Panc1 (cell line): ENCODE measurements around the gene CACNA1G.

Experiments
- TCF7L2 ChIP-seq: IDR thresholded peaks from 2 replicates; pipeline ENCODE4 v1.6.1; 2011; ENCODE audit warnings: mild to moderate bottlenecking, low read depth, low read length, inconsistent platforms
- TF ChIP-seq, protein P1 (sequence below): fragments of 450-650 bp; IDR thresholded peaks from 2 replicates; pipeline ENCODE4 v1.5.1; 2017; ENCODE audit warnings: mild to moderate bottlenecking
- TF ChIP-seq, protein P2 (sequence below), 2 experiments: IDR thresholded peaks; 2 replicates each; pipeline ENCODE4 v1.6.1; 2011 to 2012; ENCODE audit warnings: low read depth in 2 of 2, control low read depth in 1 of 2, low read length in 1 of 2, mild to moderate bottlenecking in 1 of 2, moderate library complexity in 1 of 2; ENCODE audit not compliant: insufficient read depth in 1 of 2

DNA sequence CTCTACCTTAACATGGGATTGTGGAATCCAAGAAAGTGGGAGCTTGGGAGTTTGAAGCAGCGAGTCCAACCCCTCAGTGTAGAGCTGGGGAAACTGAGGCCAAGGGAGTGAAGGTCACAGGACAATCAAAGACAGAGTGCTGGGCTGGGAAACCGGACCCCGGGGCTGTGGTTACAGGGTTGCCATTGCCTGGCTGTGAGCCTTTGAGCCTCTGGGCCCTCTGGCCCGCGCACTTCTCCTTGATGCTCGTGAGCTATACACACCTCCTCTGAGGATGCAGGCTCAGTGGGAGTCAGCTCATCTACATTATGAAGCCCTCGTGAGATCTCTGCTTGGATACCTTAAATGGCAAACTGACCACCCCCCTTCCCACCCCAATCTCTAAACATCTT, 76.3 kb downstream of the CACNA1G start:
- TF ChIP-seq, protein P1, sequence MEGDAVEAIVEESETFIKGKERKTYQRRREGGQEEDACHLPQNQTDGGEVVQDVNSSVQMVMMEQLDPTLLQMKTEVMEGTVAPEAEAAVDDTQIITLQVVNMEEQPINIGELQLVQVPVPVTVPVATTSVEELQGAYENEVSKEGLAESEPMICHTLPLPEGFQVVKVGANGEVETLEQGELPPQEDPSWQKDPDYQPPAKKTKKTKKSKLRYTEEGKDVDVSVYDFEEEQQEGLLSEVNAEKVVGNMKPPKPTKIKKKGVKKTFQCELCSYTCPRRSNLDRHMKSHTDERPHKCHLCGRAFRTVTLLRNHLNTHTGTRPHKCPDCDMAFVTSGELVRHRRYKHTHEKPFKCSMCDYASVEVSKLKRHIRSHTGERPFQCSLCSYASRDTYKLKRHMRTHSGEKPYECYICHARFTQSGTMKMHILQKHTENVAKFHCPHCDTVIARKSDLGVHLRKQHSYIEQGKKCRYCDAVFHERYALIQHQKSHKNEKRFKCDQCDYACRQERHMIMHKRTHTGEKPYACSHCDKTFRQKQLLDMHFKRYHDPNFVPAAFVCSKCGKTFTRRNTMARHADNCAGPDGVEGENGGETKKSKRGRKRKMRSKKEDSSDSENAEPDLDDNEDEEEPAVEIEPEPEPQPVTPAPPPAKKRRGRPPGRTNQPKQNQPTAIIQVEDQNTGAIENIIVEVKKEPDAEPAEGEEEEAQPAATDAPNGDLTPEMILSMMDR: no peak
- TF ChIP-seq, protein P2, sequence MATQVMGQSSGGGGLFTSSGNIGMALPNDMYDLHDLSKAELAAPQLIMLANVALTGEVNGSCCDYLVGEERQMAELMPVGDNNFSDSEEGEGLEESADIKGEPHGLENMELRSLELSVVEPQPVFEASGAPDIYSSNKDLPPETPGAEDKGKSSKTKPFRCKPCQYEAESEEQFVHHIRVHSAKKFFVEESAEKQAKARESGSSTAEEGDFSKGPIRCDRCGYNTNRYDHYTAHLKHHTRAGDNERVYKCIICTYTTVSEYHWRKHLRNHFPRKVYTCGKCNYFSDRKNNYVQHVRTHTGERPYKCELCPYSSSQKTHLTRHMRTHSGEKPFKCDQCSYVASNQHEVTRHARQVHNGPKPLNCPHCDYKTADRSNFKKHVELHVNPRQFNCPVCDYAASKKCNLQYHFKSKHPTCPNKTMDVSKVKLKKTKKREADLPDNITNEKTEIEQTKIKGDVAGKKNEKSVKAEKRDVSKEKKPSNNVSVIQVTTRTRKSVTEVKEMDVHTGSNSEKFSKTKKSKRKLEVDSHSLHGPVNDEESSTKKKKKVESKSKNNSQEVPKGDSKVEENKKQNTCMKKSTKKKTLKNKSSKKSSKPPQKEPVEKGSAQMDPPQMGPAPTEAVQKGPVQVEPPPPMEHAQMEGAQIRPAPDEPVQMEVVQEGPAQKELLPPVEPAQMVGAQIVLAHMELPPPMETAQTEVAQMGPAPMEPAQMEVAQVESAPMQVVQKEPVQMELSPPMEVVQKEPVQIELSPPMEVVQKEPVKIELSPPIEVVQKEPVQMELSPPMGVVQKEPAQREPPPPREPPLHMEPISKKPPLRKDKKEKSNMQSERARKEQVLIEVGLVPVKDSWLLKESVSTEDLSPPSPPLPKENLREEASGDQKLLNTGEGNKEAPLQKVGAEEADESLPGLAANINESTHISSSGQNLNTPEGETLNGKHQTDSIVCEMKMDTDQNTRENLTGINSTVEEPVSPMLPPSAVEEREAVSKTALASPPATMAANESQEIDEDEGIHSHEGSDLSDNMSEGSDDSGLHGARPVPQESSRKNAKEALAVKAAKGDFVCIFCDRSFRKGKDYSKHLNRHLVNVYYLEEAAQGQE (IDR thresholded peaks at IDR 0.05; ENCODE audit: insufficient read depth in 1 of 2, low read depth in 2 of 2, low read length in 1 of 2): no peak
- no peak for TF ChIP-seq TCF7L2
